ENCODE results near the gene DCAF7.

Gene DCAF7

DNA sequence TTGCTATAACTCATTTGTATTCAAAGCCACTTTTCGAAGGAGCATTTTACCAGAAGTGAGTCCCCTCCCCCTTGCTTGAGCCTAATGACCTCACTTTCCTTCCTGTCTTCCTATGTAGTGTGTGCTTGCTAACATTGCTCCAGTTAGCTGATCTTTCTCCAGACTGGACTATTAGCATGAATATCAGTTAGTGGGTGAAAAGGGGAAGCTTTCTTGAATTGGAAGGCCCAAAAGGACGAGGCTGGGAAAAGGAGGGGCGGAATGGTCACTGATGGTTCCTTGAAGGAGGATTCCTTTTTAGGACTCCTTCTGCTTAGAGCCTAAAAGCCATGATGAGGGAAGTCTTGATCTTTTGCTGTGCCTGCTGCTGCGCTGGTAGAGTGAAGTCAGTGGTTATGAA lies 83.9 kb downstream of the DCAF7 start:
- no peak for DNase-seq

DNA sequence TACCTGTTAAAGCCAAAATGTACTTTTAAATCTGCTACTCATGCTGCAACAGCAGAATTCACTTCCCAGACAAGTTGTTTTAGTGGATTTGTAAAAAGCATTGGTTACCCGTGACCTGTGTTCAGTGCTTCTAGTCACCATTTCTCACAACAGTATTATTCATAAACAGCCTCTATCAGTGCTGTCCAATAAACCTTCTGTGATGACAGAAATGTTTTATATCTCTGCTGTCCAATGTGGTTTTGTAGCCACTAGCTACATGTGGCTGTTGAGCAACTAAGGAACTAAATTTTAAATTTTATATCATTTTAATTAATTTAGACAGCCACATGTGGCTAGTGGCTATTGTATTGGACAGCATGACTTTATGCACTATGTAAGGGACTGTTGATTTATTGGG lies 84.5 kb downstream of the DCAF7 start:
- no peak for DNase-seq

GRCh38 chr17:63635290-63635689 lies 85.0 kb downstream of the DCAF7 start:
- DNase-seq, result no peak

DNA sequence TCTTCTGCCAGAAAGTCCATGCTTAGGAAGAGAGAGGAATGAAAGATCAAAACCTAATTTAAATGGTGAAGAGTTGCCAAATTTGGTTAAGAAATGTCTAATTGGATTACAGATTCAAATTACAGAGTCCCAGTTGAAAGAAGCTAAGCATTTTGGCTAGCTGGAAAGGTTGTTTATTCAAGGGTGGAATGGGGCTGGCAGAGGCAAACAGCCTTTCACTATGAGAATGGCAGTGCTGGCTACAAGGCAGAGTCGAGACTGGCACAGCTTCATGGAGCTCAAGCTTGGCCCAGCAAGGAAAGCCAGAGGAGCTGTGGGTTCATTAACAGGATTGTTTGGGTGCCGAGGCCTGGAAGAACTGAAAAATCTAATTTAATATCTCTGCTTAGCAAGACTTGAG lies 85.5 kb downstream of the DCAF7 start:
- no peak for DNase-seq

DNA sequence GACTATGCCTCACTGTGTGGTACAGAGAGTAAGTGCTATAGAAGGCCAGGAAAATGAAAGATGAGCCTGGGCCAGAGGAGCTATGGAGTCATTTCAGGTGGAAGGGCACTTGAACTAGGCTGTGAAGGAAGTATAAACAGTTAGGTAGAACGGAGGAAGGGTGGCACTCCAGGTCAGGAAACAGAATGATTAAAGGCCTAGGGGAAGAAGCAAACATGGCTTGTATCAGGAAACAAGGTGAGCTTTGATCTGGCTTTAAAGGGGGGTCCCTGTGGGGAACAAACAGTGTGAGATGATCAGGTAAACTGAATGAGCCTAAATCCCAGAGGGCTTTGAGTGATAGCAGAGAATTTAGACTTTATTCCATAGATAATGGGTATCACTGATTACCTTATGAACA lies 88.8 kb downstream of the DCAF7 start:
- DNase-seq, result no peak

DNA sequence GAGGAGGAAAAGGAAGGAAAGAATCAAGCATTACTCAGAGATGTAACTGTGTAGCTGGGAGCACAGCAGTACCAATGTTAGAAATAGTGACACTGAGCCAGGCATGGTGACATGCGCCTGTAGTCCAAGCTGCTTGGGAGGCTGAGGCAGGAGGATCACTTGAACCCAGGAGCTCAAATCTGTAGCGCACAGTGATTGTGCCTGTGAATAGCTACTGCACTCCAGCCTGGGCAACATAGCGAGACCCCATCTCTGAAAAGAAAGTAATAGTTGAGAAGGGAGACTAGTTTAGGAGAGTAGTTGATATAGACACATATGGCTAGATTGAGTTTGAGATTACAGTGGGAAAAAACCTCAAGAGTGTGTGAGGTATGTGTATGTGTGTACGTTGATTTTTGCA lies 89.8 kb downstream of the DCAF7 start:
- no peak for DNase-seq

- peak; percentile 3 to 57 for DNase-seq
These were observed 91.6 kb downstream of the DCAF7 start for GRCh38 chr17:63641692-63642448.

Measured in CD4-positive, alpha-beta T cell treated with Interleukin-1 beta for 1 hour (primary cell).